HG03460 (cell line): Measurements from ENCODE around the gene CRHBP.
"Not testable (repeated sequence)": the region's sequence is repeated elsewhere in the genome, so short reads cannot be mapped to it uniquely, and the experiment has no call there.

Experiments used
- ATAC-seq: cut with Tn5 transposase; IDR thresholded peaks from one replicate; pipeline ENCODE4 v1.9.1; 2021; ENCODE audit not compliant: unreplicated experiment

CRHBP gene

DNA sequence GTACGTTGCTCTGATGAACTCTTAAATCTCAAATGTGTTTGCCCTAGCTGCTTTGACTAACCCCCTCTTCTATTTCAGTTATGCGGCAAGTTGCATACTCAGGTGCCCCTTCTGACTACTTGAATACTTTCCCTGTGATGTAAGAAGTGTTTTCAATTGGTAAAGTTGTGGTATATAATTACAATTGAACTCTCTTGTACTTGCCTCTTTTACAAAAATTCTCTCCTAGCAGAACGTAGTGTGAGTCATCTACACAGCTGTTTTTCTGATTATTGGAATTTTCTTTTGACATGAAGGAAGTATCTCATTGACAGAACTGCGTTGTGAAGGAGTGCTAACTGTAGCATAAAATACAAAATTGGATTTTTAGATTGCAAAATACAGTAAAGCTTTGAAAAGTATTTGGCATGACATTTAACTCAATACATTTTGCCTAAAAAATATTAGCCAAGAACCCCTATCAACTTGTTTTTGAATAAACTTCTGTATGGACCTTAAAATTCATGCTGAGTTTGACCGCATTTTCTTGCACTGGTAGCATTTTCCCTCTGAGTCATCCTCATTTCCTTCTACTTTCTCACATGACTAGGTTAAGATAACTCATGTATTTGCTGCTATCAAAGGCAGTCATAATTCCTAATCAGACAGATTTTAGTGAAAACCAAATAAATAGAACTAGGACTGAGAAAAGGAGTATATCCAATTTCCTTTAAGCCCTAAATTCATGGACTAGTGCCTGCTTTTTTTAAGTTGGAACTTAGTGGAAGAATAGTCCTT is 6.3 kb downstream of the CRHBP start:
- no peak for ATAC-seq

GRCh38 chr5:76960004-76960625 is 7.3 kb downstream of the CRHBP start:
- ATAC-seq, result peak; percentile 76

- ATAC-seq, result no peak
Observed at GRCh38 chr5:76964060-76964459, 11.2 kb downstream of the CRHBP start.

DNA sequence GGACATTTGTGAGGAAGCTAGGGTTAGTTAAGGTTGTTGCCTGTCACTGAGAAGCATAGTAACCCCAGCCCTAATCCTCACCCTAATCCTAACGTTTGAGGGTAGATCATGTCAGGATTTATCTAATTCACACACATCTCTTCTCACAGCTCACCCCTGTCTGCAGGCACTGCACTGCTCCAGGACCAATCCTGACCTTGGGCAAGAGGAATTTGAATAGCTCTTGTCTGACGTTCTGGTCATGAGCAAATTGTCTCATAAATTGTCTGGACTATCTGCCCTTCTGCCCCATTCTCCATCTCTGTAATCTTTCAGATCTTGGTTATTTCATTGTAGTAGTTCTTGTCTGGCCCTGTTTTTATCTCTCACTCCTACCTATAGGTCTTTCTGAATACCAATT is 18.7 kb downstream of the CRHBP start:
- ATAC-seq, result no peak

GRCh38 chr5:76972689-76973088 is 19.8 kb downstream of the CRHBP start:
- no peak for ATAC-seq

DNA sequence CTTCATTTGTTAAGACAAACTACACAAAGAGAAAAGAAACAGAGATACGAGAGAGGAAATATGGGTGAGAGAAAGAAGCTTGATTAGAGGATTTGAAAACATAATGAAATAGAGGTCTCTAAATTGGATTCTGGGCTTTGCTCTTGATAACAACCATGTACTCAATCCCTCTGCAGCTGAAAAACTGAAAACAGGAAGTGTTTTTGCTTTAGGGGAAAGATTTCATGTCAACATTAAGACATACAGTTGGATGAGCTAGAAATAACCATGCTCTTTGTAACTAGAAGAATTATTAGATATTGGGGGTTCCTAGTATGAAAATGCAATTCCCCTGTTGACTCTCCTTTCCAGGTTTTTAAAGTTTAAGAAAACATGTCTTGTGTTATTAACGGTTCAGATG is 21.9 kb downstream of the CRHBP start:
- no peak for ATAC-seq

GRCh38 chr5:76978869-76979268 is 26.0 kb downstream of the CRHBP start:
- ATAC-seq, result no peak

DNA sequence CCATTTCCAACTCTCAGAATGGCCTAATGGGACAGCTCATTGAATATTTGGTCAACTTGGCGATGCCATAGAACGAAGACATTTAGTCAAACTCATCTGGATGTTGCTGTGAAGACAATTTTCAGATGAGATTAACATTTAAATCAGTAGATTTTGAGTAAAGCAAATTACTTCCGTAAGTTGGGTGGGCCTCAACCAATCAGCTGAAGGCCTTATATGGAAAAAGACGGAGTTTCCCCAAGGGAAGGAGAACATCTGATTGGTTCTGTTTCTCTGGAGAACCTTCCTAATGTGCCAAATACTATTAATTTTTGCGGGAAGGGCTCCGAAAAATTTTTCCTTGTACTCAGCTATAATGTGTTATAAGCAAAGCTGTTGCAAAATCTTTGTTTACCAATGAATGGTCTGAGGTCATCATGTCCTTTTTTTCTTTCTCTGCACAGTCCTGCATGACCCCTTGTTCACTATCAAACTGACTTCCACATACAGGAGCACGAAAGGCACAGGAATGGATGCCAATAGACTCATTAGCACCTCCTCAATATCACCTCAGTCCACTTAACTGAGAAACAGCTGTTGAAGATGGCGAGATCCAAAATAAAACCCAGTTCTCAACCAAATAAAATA is 27.8 kb downstream of the CRHBP start:
- ATAC-seq, result no peak

- no peak for ATAC-seq
Observed at GRCh38 chr5:76982450-76982849, 29.6 kb downstream of the CRHBP start.

GRCh38 chr5:76983468-76983867 is 30.6 kb downstream of the CRHBP start:
- ATAC-seq, result no peak

DNA sequence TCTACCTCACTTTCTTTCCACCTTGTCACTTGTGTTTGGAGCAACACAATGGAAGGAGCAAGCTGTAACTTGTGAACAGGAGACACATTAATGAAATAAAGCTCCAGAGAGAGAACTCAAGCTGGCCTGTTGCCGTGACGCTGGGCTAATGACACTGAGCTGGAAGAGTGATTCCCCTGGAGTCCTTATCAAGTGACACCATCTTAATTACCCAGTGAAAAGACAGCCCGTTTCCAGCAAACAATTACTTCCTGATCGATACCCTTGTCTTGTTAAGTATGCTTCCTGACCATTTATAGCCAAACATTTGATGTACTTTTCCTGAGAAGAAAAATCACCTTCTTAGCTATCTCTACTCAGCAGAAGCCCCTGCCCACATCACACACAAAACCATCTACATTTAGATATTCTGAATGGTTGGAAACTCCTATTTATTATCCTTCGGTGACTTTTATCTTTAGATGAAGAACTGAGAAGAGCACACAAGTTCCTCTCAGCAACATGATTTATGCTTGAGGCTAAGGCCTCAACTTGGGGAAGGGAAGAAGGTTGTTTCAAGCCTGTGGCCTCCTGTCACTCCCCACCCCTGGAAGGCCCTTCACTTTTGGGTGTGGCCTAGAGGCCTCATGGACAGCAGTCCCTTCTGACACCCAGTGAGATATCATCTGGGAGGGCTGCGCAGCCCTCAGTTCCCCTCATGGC is 34.1 kb downstream of the CRHBP start:
- no peak for ATAC-seq

DNA sequence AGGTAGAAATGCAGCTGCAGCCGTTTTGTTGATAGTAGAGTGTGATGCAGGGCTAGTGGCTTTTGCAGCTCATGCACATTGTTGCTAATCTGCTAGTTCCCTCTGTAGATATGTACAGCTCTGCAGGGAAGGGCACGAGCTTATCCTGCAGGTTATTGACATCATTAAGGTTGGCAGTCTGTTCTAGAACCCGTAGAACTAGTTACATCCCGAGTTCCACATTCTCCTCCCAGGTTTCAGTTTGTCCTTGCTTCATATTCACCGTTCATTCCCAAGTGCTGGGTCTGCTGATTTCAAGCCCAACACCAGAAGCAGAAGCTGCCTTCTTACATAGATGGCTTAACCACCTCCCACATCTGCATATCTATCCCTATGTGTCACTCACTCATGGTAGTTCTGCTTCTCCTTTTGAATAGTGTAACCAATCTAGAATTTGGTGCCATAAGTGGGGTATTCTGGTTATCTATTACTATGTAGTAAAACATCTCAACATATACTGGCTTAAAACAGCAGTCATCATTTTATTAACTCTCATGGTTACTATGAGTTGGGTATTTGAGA is 38.1 kb downstream of the CRHBP start:
- no peak for ATAC-seq

GRCh38 chr5:76993436-76993835 is 40.6 kb downstream of the CRHBP start:
- ATAC-seq, result not testable (repeated sequence)

GRCh38 chr5:76994337-76994736 is 41.5 kb downstream of the CRHBP start:
- no peak for ATAC-seq

GRCh38 chr5:76998251-76998650 is 45.4 kb downstream of the CRHBP start:
- ATAC-seq, result not testable (repeated sequence)

DNA sequence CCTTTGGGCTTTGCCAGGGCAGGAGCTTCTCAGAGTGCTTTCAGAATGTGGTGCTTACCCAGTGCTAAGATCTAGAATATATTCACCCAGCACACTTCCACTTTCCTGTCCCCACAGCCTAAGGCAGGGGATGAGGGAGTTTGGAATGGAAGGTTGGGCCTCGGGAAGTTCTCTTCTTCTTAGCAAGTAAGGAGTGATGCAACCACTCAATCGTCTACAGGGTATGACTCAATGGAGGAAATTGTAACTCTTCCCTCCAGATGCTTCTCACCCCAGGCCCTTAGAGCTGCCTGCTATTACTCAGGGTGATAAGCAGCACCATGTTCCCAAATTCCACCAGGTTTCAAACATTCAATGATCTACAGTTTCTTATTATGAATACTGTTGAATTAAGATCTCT is 46.6 kb downstream of the CRHBP start:
- no peak for ATAC-seq

- ATAC-seq, result no peak
Observed at GRCh38 chr5:77003246-77003645, 50.4 kb downstream of the CRHBP start.

- ATAC-seq, result no peak
Observed at GRCh38 chr5:77006124-77006523, 53.3 kb downstream of the CRHBP start.

DNA sequence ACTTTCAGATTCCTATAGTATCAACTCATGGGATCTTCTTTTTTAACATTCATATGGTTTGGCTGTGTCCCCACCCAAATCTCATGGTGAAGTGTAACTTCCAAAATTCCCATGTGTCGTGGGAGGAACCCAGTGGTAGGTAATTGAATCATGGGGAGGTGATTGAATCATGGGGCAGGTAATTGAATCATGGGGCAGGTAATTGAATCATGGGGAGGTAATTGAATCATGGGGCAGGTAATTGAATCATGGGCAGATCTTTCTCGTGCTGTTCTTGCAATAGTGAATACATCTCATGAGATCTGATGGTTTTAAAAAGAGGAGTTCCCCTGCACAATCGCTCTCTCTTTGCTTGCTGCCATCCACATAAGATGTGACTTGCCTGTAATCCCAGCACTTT is 55.6 kb downstream of the CRHBP start:
- no peak for ATAC-seq

DNA sequence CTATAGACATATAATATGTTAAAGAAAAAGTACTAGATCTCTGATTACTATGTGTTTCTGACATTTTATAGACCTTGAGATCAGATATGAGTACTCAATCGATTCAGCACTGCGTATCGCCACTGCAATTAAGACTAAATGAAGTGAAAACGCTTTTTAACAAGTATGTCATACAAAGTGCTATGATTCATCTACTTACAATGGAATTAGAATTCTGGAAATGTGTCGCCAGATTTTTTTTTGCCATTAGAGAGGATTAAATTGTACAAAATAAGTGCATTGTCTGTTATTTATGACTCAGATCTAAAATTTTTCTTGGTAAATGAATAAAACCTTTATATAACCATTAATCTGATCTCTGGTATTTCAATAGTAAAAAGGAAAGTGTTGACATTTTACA is 57.4 kb downstream of the CRHBP start:
- no peak for ATAC-seq

GRCh38 chr5:77011498-77011897 is 58.7 kb downstream of the CRHBP start:
- no peak for ATAC-seq
